Peyer's patch (tissue), 4 donors: ENCODE measurements around the gene PRRX2.

Experiments
- POLR2A ChIP-seq, 2 donors: fragments of 450-650 bp; IDR thresholded peaks; one replicate each; pipeline ENCODE4 v1.5.1; 2017; ENCODE audit warnings: antibody characterized with exemption in 2 of 2, mild to moderate bottlenecking in 2 of 2, moderate library complexity in 2 of 2
- TF ChIP-seq, protein P1 (sequence below), 6 experiments: fragments of 450-650 bp in 4 of 6; fragments of 200-600 bp in 2 of 6; sonication (generic) in 1 of 6; IDR thresholded peaks; one replicate each; pipeline ENCODE4 v1.5.1; 2017 to 2019; ENCODE audit warnings: antibody characterized with exemption in 6 of 6, mild to moderate bottlenecking in 3 of 6, moderate library complexity in 1 of 6

DNA sequence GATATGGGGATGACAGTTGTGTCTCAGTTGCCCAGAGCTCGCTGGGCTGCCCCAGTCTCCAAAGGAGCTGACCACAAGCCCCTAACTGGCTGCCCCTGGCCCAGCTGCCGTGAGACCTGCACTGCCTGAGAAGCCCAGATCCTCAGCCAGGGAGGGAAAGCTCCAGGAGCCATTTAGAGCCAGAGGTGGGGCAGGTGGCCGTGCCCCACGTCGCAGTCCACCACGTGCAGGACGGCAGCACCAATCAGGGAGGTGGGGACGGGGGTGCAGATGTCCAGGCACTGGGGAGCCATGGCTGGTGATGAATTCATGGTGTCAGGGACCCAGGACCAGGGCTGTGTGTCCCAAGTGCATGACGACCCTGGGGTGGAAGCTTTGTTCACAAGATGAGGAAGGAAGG is 13.4 kb downstream of the PRRX2 start:
- no peak for TF ChIP-seq POLR2A (IDR thresholded peaks at IDR 0.05)
- TF ChIP-seq, protein P1, sequence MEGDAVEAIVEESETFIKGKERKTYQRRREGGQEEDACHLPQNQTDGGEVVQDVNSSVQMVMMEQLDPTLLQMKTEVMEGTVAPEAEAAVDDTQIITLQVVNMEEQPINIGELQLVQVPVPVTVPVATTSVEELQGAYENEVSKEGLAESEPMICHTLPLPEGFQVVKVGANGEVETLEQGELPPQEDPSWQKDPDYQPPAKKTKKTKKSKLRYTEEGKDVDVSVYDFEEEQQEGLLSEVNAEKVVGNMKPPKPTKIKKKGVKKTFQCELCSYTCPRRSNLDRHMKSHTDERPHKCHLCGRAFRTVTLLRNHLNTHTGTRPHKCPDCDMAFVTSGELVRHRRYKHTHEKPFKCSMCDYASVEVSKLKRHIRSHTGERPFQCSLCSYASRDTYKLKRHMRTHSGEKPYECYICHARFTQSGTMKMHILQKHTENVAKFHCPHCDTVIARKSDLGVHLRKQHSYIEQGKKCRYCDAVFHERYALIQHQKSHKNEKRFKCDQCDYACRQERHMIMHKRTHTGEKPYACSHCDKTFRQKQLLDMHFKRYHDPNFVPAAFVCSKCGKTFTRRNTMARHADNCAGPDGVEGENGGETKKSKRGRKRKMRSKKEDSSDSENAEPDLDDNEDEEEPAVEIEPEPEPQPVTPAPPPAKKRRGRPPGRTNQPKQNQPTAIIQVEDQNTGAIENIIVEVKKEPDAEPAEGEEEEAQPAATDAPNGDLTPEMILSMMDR (IDR thresholded peaks at IDR 0.05) = no peak
